Endothelial cell of umbilical vein (primary cell): Measurements from ENCODE around the gene AFG1L. TPM values are rescaled to one million over a fixed set of nuclear protein-coding genes. Genes with fewer than 3 reads are reported as not detected.

Source experiments
- BruUV-seq: library from RNA; stranded (reverse); fragments of 400-500 nt; replicated peaks from 2 replicates; lab custom pipeline; 2021; lab: Mats Ljungman, UMichigan
- CTCF ChIA-PET: fragments of 300-600, 350-600 bp; sonication (Branson Sonifier 250); formaldehyde crosslinking; loops from one replicate; lab custom pipeline; 2021; ENCODE audit warnings: antibody characterized with exemption, inconsistent platforms; lab: Charles Lee
- POLR2A ChIA-PET: fragments of 300-600, 350-600 bp; sonication (Branson Sonifier 250); formaldehyde crosslinking; loops from one replicate; lab custom pipeline; 2021; ENCODE audit warnings: antibody characterized with exemption, inconsistent platforms; lab: Charles Lee
- DNase-seq: peaks from one replicate; pipeline ENCODE4 v3.0.0-alpha.2; 2011; ENCODE audit warnings: low read depth, low spot score
- FAIRE-seq: peaks from 2 replicates; lab custom pipeline; 2011; peaks lifted over from hg19 to GRCh38; lab: Jason Lieb, UNC
- H2AFZ ChIP-seq: 2 replicates; pipeline ENCODE4 v1.6.0; 2012; ENCODE audit warnings: low read depth, low read length, control low read depth, inconsistent platforms
- H3K27ac ChIP-seq: 2 replicates; pipeline ENCODE4 v1.5.1; 2011; ENCODE audit warnings: low read depth, mild to moderate bottlenecking, control low read depth, low read length, moderate library complexity; ENCODE audit not compliant: insufficient read depth
- H3K27me3 ChIP-seq, 2 experiments: 2 replicates each; pipeline versions ENCODE4 v1.6.0 to v1.6.1; 2011; ENCODE audit warnings: low read length in 2 of 2, mixed read lengths in 1 of 2; ENCODE audit not compliant: control insufficient read depth in 2 of 2, insufficient read depth in 2 of 2
- H3K36me3 ChIP-seq, 2 experiments: 2 replicates in 1 of 2; 3 replicates in 1 of 2; pipeline ENCODE4 v1.5.1; 2011; ENCODE audit warnings: low read length in 2 of 2, mild to moderate bottlenecking in 1 of 2, moderate library complexity in 1 of 2; ENCODE audit not compliant: control insufficient read depth in 2 of 2, insufficient read depth in 2 of 2; ENCODE audit errors: extremely low read depth in 1 of 2
- H3K4me1 ChIP-seq: 3 replicates; pipeline ENCODE4 v1.5.1; 2011; ENCODE audit warnings: mild to moderate bottlenecking, low read length; ENCODE audit not compliant: control insufficient read depth, insufficient read depth; ENCODE audit errors: extremely low read depth
- H3K4me2 ChIP-seq: 2 replicates; pipeline ENCODE4 v1.6.1; 2011; ENCODE audit warnings: low read length, control low read depth, mixed read lengths; ENCODE audit not compliant: insufficient read depth
- H3K4me3 ChIP-seq, 3 experiments: fragments of 200-600 bp in 1 of 3; sonication (generic), shearing (Covaris generic) in 1 of 3; replicated peaks in 1 of 3; 2 replicates each; pipeline ENCODE4 v1.5.1; 2011 to 2016; ENCODE audit warnings: control low read depth in 3 of 3, low read length in 3 of 3, mild to moderate bottlenecking in 2 of 3, inconsistent platforms in 1 of 3, low read depth in 1 of 3, moderate library complexity in 1 of 3; ENCODE audit not compliant: insufficient read depth in 1 of 3
- H3K79me2 ChIP-seq: 2 replicates; pipeline ENCODE4 v1.6.0; 2012; ENCODE audit warnings: low read length, inconsistent platforms; ENCODE audit not compliant: control insufficient read depth, insufficient read depth
- H3K9ac ChIP-seq: replicated peaks from 2 replicates; pipeline ENCODE3; 2011; ENCODE audit warnings: low read length, control low read depth; ENCODE audit not compliant: insufficient read depth; ENCODE audit errors: extremely low read depth
- H3K9me1 ChIP-seq: replicated peaks from 3 replicates; pipeline ENCODE4 v1.6.0; 2011; ENCODE audit warnings: mild to moderate bottlenecking, low read length; ENCODE audit not compliant: control insufficient read depth, insufficient read depth; ENCODE audit errors: extremely low read depth
- H3K9me3 ChIP-seq: replicated peaks from 2 replicates; pipeline ENCODE4 v1.5.1; 2012; ENCODE audit warnings: low read length, inconsistent platforms; ENCODE audit not compliant: control insufficient read depth, insufficient read depth
- H4K20me1 ChIP-seq: replicated peaks from 2 replicates; pipeline ENCODE3; 2011; ENCODE audit warnings: mild to moderate bottlenecking, low read length; ENCODE audit not compliant: control insufficient read depth, insufficient read depth; ENCODE audit errors: extremely low read depth
- EZH2 ChIP-seq: IDR thresholded peaks from 2 replicates; pipeline ENCODE4 v1.6.1; 2012; ENCODE audit warnings: borderline replicate concordance, low read depth, mild to moderate bottlenecking, moderate library complexity, low read length, inconsistent platforms; ENCODE audit not compliant: severe bottlenecking
- FOS ChIP-seq: IDR thresholded peaks from 2 replicates; pipeline ENCODE4 v1.6.1; 2011; ENCODE audit warnings: mild to moderate bottlenecking, low read length, moderate library complexity, borderline replicate concordance; ENCODE audit not compliant: insufficient read depth
- MAX ChIP-seq: IDR thresholded peaks from 2 replicates; pipeline ENCODE4 v1.6.1; 2011; ENCODE audit not compliant: insufficient read depth, insufficient read length
- POLR2A ChIP-seq: IDR thresholded peaks from 2 replicates; pipeline ENCODE4 v1.6.1; 2012; ENCODE audit warnings: low read depth, mild to moderate bottlenecking, control low read depth, low read length
- dilution Hi-C: fragments of 300-500 bp; cut with MboI; formaldehyde crosslinking; loops from one replicate; pipeline ENCODE4 v1.15.0; 2019; ENCODE audit warnings: low sequenced_read_pairs; ENCODE audit not compliant: extremely low pct_ligation_motif_present
- intact Hi-C: fragments of 100-400 bp; cut with micrococcal nuclease; formaldehyde crosslinking; loops from one replicate; pipeline ENCODE4 v1.10.0; 2022
- polyA plus RNA-seq, 4 experiments: library from polyadenylated mRNA; depleted of rRNA in 3 of 4; stranded (reverse) in 3 of 4; unstranded in 1 of 4; fragments of >200 nt; gene quantifications; 2 replicates each; pipeline versions ENCODE4 v1.2.1 to v1.2.3, GENCODE V29; 2011 to 2012; ENCODE audit warnings: missing spikeins in 1 of 4
- total RNA-seq: library from RNA; stranded (reverse); gene quantifications from 2 replicates; pipeline ENCODE4 v1.2.3, GENCODE V29; 2021
- TF ChIP-seq, protein P1 (sequence below), 2 donors: IDR thresholded peaks; 1 replicate in 1 of 2; 2 replicates in 1 of 2; pipeline ENCODE4 v1.5.1; 2011; ENCODE audit warnings: low read length in 2 of 2, mild to moderate bottlenecking in 2 of 2, moderate library complexity in 2 of 2, control low read depth in 1 of 2, inconsistent platforms in 1 of 2, low read depth in 1 of 2; ENCODE audit not compliant: insufficient read depth in 1 of 2; ENCODE audit errors: extremely low read depth in 1 of 2

The AFG1L gene
- total and polyA plus RNA-seq, 2 donors (not counting 3 experiments of a cell fraction or from before 2014, with no cell fraction given), result 1.0 to 6.2 TPM

DNA sequence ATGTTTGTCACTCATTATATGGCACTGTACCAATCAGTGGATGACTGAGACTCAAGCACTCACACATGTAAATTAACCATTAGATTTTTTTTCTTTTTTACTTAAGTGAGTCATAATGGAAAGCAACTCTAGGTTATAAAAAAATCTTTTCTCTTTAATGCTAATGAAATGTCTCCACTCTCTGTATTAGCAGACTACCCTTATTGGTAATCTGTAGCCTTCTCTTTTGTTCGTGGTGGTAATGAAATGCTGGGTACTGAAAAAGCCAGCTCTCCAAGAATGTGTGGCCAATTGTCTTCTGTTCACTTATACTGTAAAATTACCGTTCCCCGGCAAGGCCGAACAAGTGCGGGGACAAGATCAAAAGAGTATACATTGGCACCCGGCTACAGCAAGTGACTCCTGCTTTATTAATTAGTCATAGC is 69.0 kb downstream of the AFG1L start:
- TF ChIP-seq MAX (no peak), EZH2 (no peak), FOS (no peak), POLR2A (no peak)
- TF ChIP-seq, protein P1, sequence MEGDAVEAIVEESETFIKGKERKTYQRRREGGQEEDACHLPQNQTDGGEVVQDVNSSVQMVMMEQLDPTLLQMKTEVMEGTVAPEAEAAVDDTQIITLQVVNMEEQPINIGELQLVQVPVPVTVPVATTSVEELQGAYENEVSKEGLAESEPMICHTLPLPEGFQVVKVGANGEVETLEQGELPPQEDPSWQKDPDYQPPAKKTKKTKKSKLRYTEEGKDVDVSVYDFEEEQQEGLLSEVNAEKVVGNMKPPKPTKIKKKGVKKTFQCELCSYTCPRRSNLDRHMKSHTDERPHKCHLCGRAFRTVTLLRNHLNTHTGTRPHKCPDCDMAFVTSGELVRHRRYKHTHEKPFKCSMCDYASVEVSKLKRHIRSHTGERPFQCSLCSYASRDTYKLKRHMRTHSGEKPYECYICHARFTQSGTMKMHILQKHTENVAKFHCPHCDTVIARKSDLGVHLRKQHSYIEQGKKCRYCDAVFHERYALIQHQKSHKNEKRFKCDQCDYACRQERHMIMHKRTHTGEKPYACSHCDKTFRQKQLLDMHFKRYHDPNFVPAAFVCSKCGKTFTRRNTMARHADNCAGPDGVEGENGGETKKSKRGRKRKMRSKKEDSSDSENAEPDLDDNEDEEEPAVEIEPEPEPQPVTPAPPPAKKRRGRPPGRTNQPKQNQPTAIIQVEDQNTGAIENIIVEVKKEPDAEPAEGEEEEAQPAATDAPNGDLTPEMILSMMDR (IDR thresholded peaks at IDR 0.05; ENCODE audit: extremely low read depth in 1 of 2, insufficient read depth in 1 of 2, low read depth in 1 of 2, low read length in 2 of 2), result no peak
- no peak for DNase-seq
- Histone ChIP-seq H3K9me3 (no peaks in the 10 kb centered on the region), H3K4me1 (no peaks in the 10 kb centered on the region), H3K27me3 (no peaks in the 10 kb centered on the region), H3K4me2 (no peak overlapping the region), H2AFZ (no peak overlapping the region), H3K36me3 (no peaks in the 10 kb centered on the region), H3K27ac (no peak overlapping the region), H3K4me3 (no peak overlapping the region), H3K9me1 (no peaks in the 10 kb centered on the region), H3K79me2 (no peaks in the 10 kb centered on the region), H4K20me1 (no peaks in the 10 kb centered on the region), H3K9ac (no peak overlapping the region)
- FAIRE-seq, result no peak
- BruUV-seq, result no TSS peak
- dilution Hi-C loops (no loop called here), intact Hi-C loops (loop anchor here (5.0 kb wide), 1 partner anchor 252 kb away; no protein-coding TSS in a partner anchor)
- CTCF ChIA-PET, result interaction anchor here (0.7 to 1.7 kb wide), 4 partner anchors 13 to 128 kb away, joined by 3 to 6 read pairs (median 4); no protein-coding TSS in a partner anchor
- POLR2A ChIA-PET, result no interaction called here
